HG03439 (cell line): ENCODE data around the gene PRR23E.

Source experiments
- ATAC-seq: cut with Tn5 transposase; IDR thresholded peaks from one replicate; pipeline ENCODE4 v1.9.1; 2021; ENCODE audit warnings: mild to moderate bottlenecking, moderate library complexity; ENCODE audit not compliant: unreplicated experiment

PRR23E gene

DNA sequence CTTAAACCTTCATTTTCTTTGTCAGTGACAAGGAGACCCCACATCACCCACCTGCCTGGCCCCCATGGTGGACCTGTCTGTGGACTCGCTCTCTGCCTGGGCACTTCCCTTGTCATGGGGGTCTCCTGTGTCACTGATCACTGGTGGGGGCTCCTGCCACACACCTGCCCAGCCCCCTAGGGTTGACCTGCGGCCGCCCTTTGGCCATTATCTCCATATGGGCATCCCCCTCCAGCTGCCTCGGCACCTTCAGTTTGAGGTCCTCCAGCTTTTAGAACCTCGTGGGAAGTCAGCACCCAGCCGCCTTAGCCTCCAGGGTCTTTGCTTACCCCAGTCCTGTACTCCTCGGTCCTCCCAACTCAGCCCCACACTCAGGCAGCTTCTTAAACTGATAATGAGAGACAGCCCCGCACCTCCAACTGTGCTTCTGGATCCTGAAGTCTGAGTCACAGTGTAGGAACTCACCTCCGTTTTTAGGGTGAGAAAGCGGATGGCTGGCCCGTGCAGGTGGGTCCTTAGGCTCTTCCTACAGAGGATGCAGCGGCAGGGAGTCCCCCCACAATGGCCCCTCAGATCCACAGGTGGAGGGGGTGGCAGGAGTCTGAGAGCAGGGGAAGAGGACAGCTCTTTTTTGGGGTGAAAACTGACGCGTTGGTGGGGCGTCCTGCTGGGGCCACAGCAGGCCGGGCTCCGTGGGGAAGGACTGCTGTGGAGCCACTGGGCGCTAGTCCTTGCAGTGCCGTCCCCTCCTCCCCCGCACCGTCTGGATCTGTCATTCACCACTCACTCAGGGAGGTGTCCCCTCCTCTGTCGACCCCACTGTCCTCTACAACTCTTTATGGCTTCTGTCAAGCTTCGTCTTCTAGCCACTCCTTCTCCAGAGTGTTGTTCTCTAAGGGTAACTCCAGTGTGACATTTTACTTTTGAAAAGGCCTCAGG lies 8.7 kb upstream of the PRR23E start:
- ATAC-seq: no peak

DNA sequence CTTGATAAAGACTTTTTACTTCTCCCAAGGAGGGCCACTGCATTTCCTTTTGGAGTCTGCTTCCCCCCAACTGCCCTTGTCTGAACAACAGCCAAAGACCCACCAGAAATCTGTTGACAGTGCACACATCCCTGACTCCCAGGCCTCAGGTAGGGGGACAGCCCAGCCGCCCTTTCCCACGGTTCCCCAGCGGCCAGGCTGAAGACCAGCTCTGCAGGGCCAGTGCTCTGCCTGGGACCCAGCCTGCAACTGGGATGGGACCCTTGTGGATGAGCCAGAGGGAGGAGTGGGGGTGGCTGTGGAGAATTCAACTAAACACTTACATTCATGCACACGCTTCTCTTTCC lies 8.1 kb upstream of the PRR23E start:
- ATAC-seq: no peak

DNA sequence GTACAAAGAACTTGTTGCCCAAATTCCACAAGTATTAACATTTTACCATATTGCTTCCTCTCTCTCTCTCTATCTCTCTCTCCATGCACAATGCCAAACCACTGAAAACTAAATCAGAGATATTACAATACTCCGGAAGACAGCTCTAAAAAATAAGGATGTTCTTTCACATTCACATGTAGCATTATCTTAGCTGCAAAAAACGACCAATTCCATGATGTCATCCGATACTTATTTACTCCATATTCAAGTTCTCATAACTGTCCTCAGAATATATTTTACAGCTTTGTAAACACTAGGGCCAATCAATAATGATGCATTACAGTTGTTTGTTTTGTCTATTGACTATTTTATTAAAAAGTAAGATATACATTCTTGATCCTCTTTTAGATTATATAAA lies 7.7 kb upstream of the PRR23E start:
- no peak for ATAC-seq

DNA sequence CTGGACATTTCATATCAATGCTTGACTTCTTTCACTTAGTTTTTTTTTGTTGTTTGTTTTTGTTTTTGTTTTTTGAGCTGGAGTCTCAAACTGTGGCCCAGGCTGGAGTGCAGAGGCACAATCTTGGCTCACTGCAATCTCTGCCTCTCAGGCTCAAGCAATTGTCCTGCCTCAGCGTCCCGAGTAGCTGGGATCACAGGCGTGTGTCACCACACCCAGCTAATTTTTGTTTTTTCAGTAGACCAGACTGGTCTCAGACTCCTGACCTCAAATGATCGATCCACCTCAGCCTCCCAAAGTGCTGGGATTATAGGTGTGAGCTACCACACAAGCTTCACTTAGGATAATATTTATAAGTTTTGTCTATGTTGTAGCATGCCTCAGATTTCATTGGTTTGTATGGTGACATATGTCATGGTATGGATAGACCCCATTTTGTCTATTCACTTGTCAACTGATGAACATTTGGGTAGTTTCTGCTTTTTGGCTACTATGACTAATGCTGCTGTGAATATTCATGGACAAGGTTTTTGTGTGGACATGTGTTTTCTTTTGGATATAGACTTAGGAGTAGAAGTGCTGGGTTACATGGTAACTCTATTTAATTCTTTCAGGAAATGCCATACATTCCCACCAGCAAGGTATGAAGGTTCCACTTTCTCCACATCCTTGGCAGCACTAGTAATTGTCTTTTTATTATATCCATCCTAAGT lies 6.8 kb upstream of the PRR23E start:
- ATAC-seq: no peak

DNA sequence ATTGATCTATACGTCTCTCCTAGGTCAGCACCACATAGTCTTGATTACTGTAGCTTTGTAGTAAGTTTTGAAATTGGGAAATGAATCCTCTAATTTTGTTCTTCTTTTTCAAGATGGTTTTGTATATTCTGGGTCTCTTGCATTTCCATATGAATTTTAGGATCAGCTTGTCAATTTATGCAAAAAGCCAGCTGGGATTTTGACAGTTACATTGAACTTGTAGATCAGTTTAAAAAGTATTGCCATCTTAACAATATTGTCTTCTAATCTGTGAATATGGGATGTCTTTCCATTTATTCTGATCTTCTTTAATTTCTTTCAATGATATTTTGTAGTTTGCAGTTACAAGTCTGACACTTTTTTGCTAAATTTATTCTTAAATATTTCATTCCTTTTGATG lies 5.6 kb upstream of the PRR23E start:
- ATAC-seq: no peak

DNA sequence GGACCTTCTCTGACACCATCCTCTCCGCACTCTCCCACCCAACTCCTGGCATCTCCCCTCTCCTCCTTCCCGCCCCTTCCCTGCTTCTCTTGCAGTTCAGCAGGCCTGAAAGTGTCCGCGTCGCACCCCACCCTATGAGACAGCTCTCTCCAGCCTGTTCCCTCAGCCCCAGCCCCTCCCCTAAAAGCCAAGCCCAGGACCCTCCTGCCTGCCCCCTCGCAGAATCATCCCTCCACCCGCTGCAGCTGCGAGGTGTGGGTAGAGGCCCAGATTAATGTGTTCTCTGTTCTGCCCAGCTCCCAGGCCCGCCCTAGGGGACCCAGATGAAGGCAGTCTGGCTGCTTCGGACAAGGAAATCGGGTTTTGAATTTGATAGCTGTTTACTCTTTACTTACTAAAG lies 410 bp downstream of the PRR23E start:
- ATAC-seq: no peak

DNA sequence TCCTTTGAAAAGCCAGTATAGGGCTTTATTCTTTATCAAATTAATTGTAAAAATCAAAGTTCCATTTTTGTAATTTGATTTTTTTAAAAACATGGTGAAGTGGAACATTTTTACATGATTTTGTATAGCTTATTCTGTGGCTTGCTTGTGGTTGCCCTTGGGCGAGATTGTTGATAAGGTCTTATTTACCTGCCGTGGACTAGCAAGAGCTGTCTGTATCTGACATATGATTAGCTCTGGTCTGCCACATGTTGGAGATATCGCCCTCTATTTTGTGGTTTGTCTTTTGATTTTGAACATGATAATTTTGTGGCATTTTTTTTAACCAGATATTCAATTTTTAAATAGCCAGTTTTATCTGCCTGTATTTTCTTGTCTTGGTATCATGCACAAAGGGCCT lies 844 bp downstream of the PRR23E start:
- no peak for ATAC-seq

DNA sequence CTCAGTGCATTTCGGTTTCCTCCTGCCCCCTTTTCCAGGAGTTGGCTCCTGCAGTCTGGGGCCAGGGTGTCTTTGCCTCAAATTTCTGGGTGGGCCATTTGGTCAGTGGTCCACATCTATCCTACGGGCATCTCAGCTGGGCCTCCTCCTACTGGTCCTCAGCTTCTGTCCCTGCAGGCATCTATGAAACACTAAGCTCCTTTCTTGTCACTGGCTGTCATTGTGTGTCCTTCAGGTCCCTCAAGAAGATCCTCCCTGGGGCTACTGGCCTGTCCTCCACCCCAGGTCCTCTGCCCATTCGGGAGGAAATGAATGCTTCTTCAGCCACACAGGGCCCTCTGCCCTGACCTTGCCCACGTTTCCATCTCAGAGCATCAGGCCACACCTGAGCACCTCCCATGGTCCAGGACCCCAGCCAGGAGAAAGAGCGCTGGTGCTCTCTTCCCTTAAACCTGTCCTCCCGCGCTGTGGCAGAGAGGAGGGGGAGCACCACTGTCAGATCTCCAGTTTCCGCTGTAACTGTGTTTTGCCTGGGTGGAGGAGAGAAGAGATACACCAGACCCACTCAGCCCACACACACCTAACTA lies 1.8 kb downstream of the PRR23E start:
- no peak for ATAC-seq

DNA sequence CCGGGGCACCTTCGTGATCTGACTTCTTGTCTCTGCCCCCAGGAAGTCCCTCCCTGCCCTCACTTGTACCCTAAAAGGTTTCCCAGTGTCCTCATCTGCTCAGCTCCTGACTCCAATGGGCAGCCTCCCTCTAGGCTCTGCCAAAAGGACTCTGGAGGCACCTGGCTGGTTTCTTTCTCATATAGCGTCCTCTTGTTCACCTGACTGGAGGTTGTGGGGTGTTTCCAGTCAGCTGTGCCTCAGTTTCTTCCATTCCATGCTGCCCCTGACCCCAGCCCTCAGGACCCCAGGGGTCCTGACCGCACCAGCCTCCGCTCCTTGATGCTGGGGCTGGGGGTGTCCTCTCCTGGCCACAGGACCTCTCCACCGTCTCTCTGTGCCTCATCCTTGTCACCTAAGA lies 2.5 kb downstream of the PRR23E start:
- no peak for ATAC-seq

DNA sequence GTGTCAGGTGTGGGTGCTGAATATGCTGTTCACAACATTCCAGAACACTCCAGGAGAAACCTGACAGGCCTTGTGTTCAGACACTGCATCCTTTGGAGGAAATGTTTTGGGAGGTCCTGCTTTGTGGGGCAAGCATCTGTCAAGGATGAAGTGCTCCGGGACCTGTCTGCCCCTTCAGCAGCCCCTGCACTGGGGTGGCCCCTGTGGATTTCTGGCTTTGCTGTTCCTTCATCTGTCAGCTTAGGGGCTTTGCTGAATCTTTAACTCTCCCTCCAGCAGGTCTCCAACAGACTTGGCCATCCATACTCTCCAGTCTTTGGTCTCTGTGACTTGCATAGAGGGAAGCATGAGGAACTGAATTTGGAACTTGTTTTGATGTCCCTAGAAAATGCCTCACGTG lies 3.1 kb downstream of the PRR23E start:
- no peak for ATAC-seq

DNA sequence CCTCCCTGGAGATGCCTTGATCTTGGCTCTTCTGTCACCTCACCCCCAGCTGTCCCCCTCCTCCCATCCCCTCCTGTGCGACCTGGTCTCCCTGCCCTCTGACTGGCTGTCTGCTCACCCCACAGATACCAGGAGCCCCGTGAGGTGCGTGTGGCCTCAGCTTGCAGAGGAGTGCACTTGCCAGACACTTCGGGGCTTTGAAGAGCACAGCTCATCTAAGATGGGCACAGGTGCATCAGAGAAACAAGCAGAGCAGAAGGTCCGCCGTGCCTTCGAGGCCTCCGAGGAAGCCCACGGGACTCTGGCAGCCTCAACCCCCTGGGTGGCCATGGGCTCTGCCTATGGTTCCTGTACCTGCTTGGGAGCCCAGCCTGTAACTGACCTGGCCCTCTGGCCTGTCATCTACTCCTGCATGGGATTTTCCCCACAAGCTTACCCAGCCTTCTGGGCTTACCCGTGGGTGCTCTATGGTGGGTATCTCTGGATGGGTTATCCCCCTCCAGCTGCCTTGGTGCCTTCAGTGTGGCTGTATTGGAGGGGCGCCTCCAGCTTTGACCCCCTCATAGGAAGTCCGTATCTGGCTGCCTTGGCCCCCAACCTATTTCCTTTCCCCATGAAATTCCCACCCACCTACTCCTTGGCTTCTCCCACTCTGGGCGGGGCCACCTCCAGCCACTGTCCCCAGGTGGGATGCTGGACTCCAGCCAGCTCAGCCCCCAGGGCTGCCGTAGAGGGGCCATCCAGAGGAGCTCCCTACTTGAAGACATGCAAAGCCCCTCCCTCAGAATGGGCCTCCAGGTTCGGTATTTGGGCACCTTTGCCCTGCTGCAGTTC lies 3.8 kb downstream of the PRR23E start:
- ATAC-seq: no peak

DNA sequence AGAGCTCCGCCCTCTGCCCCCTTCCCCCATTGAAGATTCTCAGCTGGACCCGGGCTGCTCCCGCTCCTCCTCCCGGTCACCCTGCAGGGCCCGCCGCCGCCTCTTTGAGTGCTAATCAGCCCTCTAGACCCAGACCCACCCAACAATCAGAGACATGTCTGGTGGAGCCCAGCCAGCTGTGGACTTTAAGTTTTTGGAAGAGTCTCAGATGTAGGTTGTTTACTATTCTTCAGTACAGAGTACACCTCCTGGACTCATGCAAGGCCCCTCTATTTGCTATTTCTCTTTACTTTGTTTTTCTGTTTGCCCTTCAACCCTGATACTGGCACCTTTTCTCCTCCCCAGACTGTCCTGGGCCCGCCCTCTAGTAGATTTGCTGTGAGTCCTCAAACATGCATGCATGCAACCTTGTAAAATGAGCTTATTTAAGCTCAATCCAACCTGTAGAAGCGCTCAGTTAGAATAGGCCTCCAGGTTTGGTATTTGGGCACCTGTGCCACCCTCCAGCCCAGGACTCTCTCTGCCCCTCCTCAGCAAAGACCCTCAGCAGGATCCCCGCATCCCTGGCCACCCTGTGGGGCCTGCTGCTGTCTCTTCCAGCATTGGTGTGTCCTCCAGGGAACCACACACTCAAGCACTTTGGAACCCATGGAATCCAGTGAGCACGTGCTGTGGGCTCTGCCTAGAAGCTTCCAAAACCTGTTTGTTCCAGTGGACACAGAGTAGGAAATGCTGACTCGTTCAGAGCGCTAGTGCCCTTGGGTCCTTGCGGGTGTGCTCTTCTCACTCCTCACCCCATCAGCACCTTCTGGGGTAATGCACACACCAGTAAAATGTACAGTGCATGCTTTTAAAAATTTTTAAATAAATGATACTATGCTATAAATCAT lies 4.6 kb downstream of the PRR23E start:
- no peak for ATAC-seq

DNA sequence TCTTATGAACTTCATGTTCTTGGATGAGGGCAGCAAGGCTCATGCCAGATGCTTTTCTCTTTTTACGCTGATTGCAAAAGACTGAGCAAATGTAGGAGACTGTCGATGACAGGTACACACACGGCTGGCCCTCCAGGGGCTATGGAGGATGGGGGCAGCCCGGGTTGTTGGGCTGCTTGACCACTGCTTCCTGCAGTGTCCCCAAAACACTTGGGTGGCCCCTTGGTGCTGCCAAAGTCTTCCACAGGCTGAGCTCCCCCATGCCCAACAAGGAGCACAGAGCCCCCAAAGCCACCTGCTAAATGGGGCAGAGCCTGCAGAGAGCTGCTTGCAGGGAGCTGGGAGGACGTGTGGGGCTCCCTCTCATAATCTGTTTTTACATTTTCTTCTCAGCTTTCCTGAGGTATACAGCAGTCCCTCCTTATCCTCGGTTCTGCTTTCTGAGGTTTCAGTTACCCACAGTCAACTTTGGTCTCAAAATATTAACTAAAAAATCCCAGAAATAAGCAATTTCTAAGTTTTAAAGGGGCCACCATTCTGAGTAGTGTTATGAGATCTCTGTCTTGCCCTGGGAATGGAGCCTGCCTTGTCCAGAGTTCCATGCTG lies 7.3 kb downstream of the PRR23E start:
- no peak for ATAC-seq

DNA sequence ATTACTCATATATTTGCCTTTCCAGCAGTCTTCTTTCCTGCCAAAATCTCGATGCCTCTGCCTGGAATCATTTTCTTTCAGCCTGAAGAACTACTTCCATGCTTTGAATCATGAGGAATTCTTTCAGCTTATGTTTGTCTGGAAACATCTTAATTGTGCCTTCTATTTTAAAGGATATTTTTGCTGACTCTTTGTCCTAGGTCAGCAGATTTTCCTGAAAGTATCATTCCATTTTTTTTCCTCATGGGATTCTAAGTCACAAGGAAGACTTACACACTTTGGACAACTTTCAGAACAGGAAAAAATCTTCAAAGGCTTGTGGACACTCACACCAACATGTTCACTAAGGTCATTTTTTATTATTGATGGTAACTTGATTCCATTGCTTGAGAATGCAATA lies 10.1 kb downstream of the PRR23E start:
- no peak for ATAC-seq

DNA sequence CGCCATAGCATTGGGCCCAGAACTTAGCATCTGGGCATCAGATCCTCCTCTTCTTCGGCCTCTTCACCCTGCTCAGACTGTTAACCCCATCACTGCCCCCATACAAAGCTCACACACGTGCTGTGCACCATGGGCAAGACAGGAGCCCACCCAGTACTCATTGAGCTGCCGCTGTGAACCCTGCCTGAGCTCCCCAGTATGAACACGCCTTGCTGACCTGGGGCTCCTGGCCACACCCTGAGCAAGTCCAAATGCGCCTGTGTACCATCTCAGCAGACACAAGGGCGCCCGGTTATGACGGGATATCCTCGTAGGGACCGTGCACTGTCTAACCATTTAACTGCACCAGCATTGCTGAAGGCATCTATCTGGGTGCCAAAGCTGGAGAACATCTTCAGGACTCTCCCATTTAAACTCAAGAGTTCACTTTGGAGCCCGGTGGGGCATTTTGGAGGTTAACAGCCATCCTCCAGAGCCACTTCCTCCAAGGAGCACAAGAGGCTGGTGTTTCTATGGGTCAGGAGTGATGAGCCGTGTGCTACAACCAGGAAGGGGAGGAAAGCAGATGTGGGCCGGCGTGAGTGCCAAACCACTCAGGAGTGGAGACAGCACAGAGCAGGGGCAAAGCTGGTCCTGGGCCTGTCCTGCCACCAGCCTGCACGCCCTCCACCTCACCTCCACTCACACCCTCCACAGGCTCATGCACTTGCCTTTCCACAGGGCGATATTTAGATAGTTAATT lies 12.1 kb downstream of the PRR23E start:
- no peak for ATAC-seq

DNA sequence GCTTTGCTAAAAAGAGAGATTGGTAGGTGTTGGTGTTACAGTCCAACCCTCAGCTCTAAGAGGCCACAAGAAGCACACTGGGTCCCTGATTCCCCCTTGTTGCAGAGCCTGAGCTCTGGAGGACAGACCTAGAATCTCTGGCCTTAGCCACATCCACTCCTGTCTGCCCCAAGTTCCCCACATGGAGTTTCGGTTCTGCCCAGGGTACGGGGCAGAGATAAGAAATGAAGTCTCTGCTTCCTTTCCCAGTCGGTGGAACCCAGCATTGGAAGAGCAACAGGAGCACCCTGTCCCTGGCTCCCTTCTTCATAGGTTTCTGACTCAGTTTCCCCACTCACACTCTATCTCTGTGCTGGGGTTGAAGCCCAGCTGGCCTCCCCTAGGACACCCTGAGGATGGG lies 13.2 kb downstream of the PRR23E start:
- ATAC-seq: no peak

DNA sequence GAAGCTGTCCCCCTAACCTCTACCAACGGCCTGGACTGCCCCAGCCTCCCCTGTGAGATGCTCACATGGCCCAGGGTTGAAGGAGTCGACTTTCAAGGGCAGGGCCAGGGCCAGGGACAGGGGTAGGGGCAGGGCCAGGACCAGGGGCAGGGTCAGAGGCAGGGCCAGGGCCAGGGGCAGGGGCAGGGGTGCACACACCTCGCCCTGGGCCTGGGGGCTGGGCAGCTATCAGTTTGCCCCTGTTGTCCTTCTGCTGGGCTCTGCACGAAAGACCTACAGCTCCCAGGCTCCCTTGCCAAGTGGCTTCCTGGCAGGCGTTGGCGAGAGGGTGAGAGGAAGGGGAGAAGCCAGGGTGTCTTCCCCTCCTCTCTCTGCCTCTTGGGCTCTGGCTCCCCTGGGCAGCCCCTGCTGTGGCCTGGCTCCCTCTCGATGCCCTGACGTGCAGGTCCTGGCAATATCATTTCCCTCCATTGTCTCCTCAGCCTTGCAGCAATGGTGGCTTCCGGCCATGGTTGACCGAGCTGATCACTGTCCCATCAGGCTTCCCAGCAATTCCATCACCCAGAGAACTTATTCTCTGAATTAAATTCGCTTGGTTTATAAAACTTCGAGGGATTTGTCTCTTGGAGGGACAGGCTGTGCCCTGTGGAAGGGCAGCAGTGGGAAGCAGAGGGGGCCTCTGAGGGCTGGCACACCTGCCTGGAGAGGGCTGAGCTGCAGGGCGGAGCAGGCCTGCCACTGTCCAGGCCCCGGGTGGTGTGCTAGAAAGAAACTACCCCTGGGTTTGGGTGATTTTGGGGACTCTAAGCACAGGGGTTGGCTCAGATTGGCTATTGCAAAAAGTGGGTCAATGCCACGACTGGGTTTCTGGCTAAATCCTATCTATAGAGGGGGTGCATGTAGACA lies 13.9 kb downstream of the PRR23E start:
- no peak for ATAC-seq
